Epithelial cell of proximal tubule (primary cell): ENCODE results near the gene MRGPRX3. TPM values are rescaled to one million over a fixed set of nuclear protein-coding genes. Genes with fewer than 3 reads are reported as not detected.
A peak's percentile ranks its signal among the peaks of the same experiment; 100 is the strongest.
"Not testable (repeated sequence)": the region's sequence is repeated elsewhere in the genome, so short reads cannot be mapped to it uniquely, and the experiment has no call there.

ENCODE experiments used
- DNase-seq: peaks from one replicate; pipeline ENCODE4 v3.0.0-alpha.2; 2011; ENCODE audit warnings: low read depth
- H3K4me3 ChIP-seq: 2 replicates; pipeline ENCODE4 v1.5.1; 2011; ENCODE audit warnings: low read depth, mild to moderate bottlenecking, low read length
- CTCF ChIP-seq: conservative IDR thresholded peaks from 2 replicates; pipeline ENCODE4 v1.5.1; 2012; ENCODE audit warnings: low read depth, mild to moderate bottlenecking, low read length
- total RNA-seq: library from RNA; depleted of rRNA; stranded (reverse); fragments of >200 nt; gene quantifications from 2 replicates; pipeline ENCODE4 v1.2.3, GENCODE V29; 2015

Gene MRGPRX3
- total RNA-seq, 1 donor from 2014 or later: not detected

GRCh38 chr11:18105802-18106574 lies 26.4 kb upstream of the MRGPRX3 start, which contains the start of gene SAAL1:
TSS of gene SAAL1 (minus strand) at chr11:18106082. CDS start at chr11:18106041, 41 bp downstream.
- TF ChIP-seq CTCF: peak; percentile 75
- DNase-seq: no peak
- peak within 1 kb of the TSS; percentile 95 for H3K4me3 ChIP-seq

- no peak overlapping the region for H3K4me3 ChIP-seq
- no peak for DNase-seq
- TF ChIP-seq CTCF: no peak
Observed at GRCh38 chr11:18106688-18107087, 25.7 kb upstream of the MRGPRX3 start.

- DNase-seq: no peak
- TF ChIP-seq CTCF: no peak
- H3K4me3 ChIP-seq: no peak overlapping the region
Observed at GRCh38 chr11:18108254-18108653, 24.1 kb upstream of the MRGPRX3 start.

GRCh38 chr11:18111005-18111404 lies 21.4 kb upstream of the MRGPRX3 start:
- no peak for TF ChIP-seq CTCF
- no peak for DNase-seq
- no peak overlapping the region for H3K4me3 ChIP-seq

GRCh38 chr11:18115360-18116127 lies 16.8 kb upstream of the MRGPRX3 start:
- no peak overlapping the region for H3K4me3 ChIP-seq
- TF ChIP-seq CTCF: peak; percentile 94
- no peak for DNase-seq

GRCh38 chr11:18121331-18121828 lies 11.0 kb upstream of the MRGPRX3 start:
- H3K4me3 ChIP-seq, DNase-seq: not testable (repeated sequence)

- not testable (repeated sequence) for DNase-seq, H3K4me3 ChIP-seq
Observed at GRCh38 chr11:18131115-18131514, 1.3 kb upstream of the MRGPRX3 start.

GRCh38 chr11:18135308-18135707 lies 2.9 kb downstream of the MRGPRX3 start:
- no peak for TF ChIP-seq CTCF
- H3K4me3 ChIP-seq: no peak overlapping the region
- no peak for DNase-seq
